Spleen (tissue), 11 donors: ENCODE results near the gene HLA-DMB. TPM values are rescaled to one million over a fixed set of nuclear protein-coding genes. Genes with fewer than 3 reads are reported as not detected.
A peak's percentile ranks its signal among the peaks of the same experiment; 100 is the strongest.

Experiments
- DNase-seq: peaks from one replicate; pipeline ENCODE4 v3.0.0-alpha.2; 2020
- H3K27ac ChIP-seq, 8 donors: fragments of 200-600 bp; sonication (generic) in 7 of 8; 1 replicate in 4 of 8; 2 replicates in 4 of 8; pipeline versions ENCODE4 v1.5.0 to v1.8.0; 2016 to 2021; ENCODE audit warnings: inconsistent platforms in 4 of 8, mild to moderate bottlenecking in 4 of 8, moderate library complexity in 1 of 8
- H3K27me3 ChIP-seq, 7 donors: fragments of 200-600 bp; sonication (generic) in 6 of 7; replicated peaks in 1 of 7; 1 replicate in 4 of 7; 2 replicates in 3 of 7; pipeline versions ENCODE4 v1.5.0 to v1.8.0; 2016 to 2021; ENCODE audit warnings: inconsistent platforms in 3 of 7, mild to moderate bottlenecking in 1 of 7
- H3K36me3 ChIP-seq, 6 donors: fragments of 200-600 bp; sonication (generic) in 5 of 6; 1 replicate in 4 of 6; 2 replicates in 2 of 6; pipeline versions ENCODE4 v1.5.0 to v1.8.0; 2016 to 2021; ENCODE audit warnings: inconsistent platforms in 2 of 6
- H3K4me1 ChIP-seq, 6 donors: fragments of 200-600 bp; sonication (generic) in 5 of 6; 1 replicate in 3 of 6; 2 replicates in 3 of 6; pipeline versions ENCODE4 v1.5.0 to v1.8.0; 2016 to 2021; ENCODE audit warnings: inconsistent platforms in 3 of 6
- H3K4me3 ChIP-seq, 8 donors: fragments of 200-600 bp; sonication (generic) in 7 of 8; 1 replicate in 4 of 8; 2 replicates in 4 of 8; pipeline versions ENCODE4 v1.5.0 to v1.8.0; 2016 to 2021; ENCODE audit warnings: inconsistent platforms in 4 of 8, mild to moderate bottlenecking in 4 of 8, moderate library complexity in 2 of 8
- H3K9me3 ChIP-seq, 8 donors: fragments of 200-600 bp; sonication (generic) in 7 of 8; 1 replicate in 4 of 8; 2 replicates in 4 of 8; pipeline versions ENCODE4 v1.5.0 to v1.8.0; 2016 to 2021; ENCODE audit warnings: inconsistent platforms in 4 of 8
- CTCF ChIP-seq, 11 experiments: fragments of 200-600 bp in 7 of 11; fragments of 450-650 bp in 4 of 11; sonication (generic) in 4 of 11; IDR thresholded peaks in 8 of 11; conservative IDR thresholded peaks in 3 of 11; 1 replicate in 7 of 11; 2 replicates in 4 of 11; pipeline versions ENCODE4 v1.4.0 to v1.8.0; 2016 to 2021; ENCODE audit warnings: antibody characterized with exemption in 11 of 11, inconsistent platforms in 4 of 11, mild to moderate bottlenecking in 1 of 11
- POLR2A ChIP-seq, 3 donors: fragments of 450-650 bp; IDR thresholded peaks; one replicate each; pipeline ENCODE4 v1.5.1; 2017; ENCODE audit warnings: antibody characterized with exemption in 3 of 3, mild to moderate bottlenecking in 1 of 3
- POLR2AphosphoS5 ChIP-seq, 3 donors: sonication (generic); formaldehyde crosslinking; IDR thresholded peaks; one replicate each; pipeline ENCODE4 v1.5.1; 2017; ENCODE audit warnings: antibody characterized with exemption in 3 of 3
- WGBS, 5 donors: extraction: QIAGEN DNeasy Blood & Tissue Kit in 3 of 5; methylation state at CpG; one replicate each; pipeline versions ENCODE4 v1.1.5 to v1.1.7; 2013 to 2018; 5-methylcytosine and 5-hydroxymethylcytosine counted together
- intact Hi-C: fragments of 100-400 bp; cut with DNase I; formaldehyde crosslinking; loops from one replicate; pipeline ENCODE4 v1.15.0; 2023; ENCODE audit warnings: low total_unique reads
- polyA plus RNA-seq, 3 donors: library from polyadenylated mRNA; stranded (reverse); fragments of 200-250 nt; gene quantifications; one replicate each; pipeline ENCODE4 v1.2.1, GENCODE V29; 2013
- total RNA-seq, 7 donors: library from RNA; depleted of rRNA in 3 of 7; stranded (reverse); fragments of >200 nt in 3 of 7; fragmentation: NEBNext Ultra II Directional in 4 of 7; extraction: Animal tissue kit (Norgen Biotek cat#: 25700) in 4 of 7; gene quantifications; one replicate each; pipeline versions ENCODE4 v1.1.0 to v1.2.1, GENCODE V29; 2016 to 2021
- donor health status: healthy with polysubstance abuse.
- donor health status: DM: no; HTN: no; CAD: no; lungs with moderate emphysema.
- donor health status: DM: no; HTN: no; CAD: no.
- donor health status: Bipolar disorder and iron deficiency.
- donor health status: healthy.
- donor health status: DM: no; HTN: no; CAD: no.
- donor health status: DM: yes; HTN: yes; CAD: no.

The HLA-DMB gene
- total and polyA plus RNA-seq, 10 donors = 124 to 226 (median 155) TPM

GRCh38 chr6:32931211-32931610 is 9.6 kb downstream of the HLA-DMB start:
- TF ChIP-seq POLR2A (IDR thresholded peaks at IDR 0.05) (no peak), CTCF (IDR thresholded peaks at IDR 0.05 in 8 of 11, conservative IDR thresholded peaks at IDR 0.05 in 3 of 11) (no peak), POLR2AphosphoS5 (IDR thresholded peaks at IDR 0.05) (peak in 2 of 3 donors; percentile 36 to 53)
- H3K9me3 ChIP-seq = no peaks in the 10 kb centered on the region
- H3K36me3 ChIP-seq = peaks cover 0 to 22% (median 7%) of the 10 kb centered on the region in 6 donors
- H3K4me3 ChIP-seq = no peak overlapping the region
- H3K4me1 ChIP-seq = peaks cover 4 to 68% (median 46%) of the 10 kb centered on the region in 6 donors
- 0 to 37% (median 0%) methylated on average over 1 of the region's 1 CpG for WGBS, 5 donors
- DNase-seq = no peak
- peak overlapping the region; percentile 44 to 96 (median 64) for H3K27ac ChIP-seq
- no peaks in the 10 kb centered on the region for H3K27me3 ChIP-seq
- intact Hi-C loops = loop anchor here (5.0 kb wide), 1 partner anchor 51 kb away; no protein-coding TSS in a partner anchor

GRCh38 chr6:32922083-32922482 is 18.7 kb downstream of the HLA-DMB start:
- peak overlapping the region in 1 of 8 donors; percentile 31 for H3K27ac ChIP-seq
- intact Hi-C loops = no loop called here
- H3K36me3 ChIP-seq = no peaks in the 10 kb centered on the region
- no peak overlapping the region for H3K4me3 ChIP-seq
- H3K27me3 ChIP-seq = no peaks in the 10 kb centered on the region
- H3K4me1 ChIP-seq = peaks cover 0 to 30% (median 15%) of the 10 kb centered on the region in 6 donors
- no peak for TF ChIP-seq POLR2AphosphoS5 (IDR thresholded peaks at IDR 0.05)
- no peak for TF ChIP-seq CTCF (IDR thresholded peaks at IDR 0.05 in 8 of 11, conservative IDR thresholded peaks at IDR 0.05 in 3 of 11)
- no peak for TF ChIP-seq POLR2A (IDR thresholded peaks at IDR 0.05)
- no peak for DNase-seq
- WGBS, 5 donors = 77 to 88% (median 84%) methylated on average over 2 of the region's 2 CpGs
- no peaks in the 10 kb centered on the region for H3K9me3 ChIP-seq

DNA sequence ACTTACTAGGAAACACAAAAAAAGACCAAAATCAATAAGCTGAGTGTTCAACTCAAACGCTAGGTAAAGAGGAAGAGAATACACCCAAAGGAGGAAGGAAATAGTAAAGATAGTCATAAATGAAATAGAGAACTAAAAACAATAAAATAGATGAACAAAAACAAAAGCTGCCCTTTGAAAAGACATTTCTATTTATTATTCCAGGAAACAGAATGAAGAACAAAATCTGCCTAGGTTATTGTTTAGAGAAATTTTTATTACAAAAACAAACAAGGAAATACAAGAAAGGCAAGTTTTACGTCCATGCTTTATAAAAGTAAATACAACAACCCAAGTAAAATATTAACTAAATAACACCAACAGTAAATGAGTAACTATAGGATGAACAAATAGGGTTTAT is 20.1 kb downstream of the HLA-DMB start:
- TF ChIP-seq POLR2AphosphoS5 (IDR thresholded peaks at IDR 0.05) (no peak), CTCF (IDR thresholded peaks at IDR 0.05 in 8 of 11, conservative IDR thresholded peaks at IDR 0.05 in 3 of 11) (no peak), POLR2A (IDR thresholded peaks at IDR 0.05) (no peak)
- no peaks in the 10 kb centered on the region for H3K36me3 ChIP-seq
- 29 to 41% (median 30%) methylated on average over 2 of the region's 2 CpGs for WGBS, 5 donors
- peaks cover 0 to 42% (median 20%) of the 10 kb centered on the region in 6 donors for H3K4me1 ChIP-seq
- H3K4me3 ChIP-seq = no peak overlapping the region
- no peaks in the 10 kb centered on the region for H3K27me3 ChIP-seq
- H3K9me3 ChIP-seq = no peaks in the 10 kb centered on the region
- intact Hi-C loops = no loop called here
- H3K27ac ChIP-seq = peak overlapping the region in 6 of 8 donors; percentile 10 to 51 (median 30)
- DNase-seq = no peak

- 58 to 76% (median 69%) methylated on average over 1 of the region's 1 CpG for WGBS, 5 donors
- intact Hi-C loops = no loop called here
Observed at GRCh38 chr6:32912951-32913350, 27.9 kb downstream of the HLA-DMB start.

More at GRCh38 chr6:32912951-32913350, 27.9 kb downstream of the HLA-DMB start:
- DNase-seq = no peak
- no peaks in the 10 kb centered on the region for H3K9me3 ChIP-seq
- H3K36me3 ChIP-seq = no peaks in the 10 kb centered on the region
- H3K27me3 ChIP-seq = no peaks in the 10 kb centered on the region
- H3K4me3 ChIP-seq = no peak overlapping the region
- TF ChIP-seq CTCF (IDR thresholded peaks at IDR 0.05 in 8 of 11, conservative IDR thresholded peaks at IDR 0.05 in 3 of 11) = no peak
- TF ChIP-seq POLR2A (IDR thresholded peaks at IDR 0.05) = no peak
- TF ChIP-seq POLR2AphosphoS5 (IDR thresholded peaks at IDR 0.05) = no peak
- H3K27ac ChIP-seq = no peak overlapping the region
- peaks cover 0 to 24% (median 6%) of the 10 kb centered on the region in 6 donors for H3K4me1 ChIP-seq
